ENCODE results near the gene ZNF526. TPM values are rescaled to one million over a fixed set of nuclear protein-coding genes. Genes with fewer than 3 reads are reported as not detected.

ZNF526 gene
- total and polyA plus RNA-seq, 2 experiments from 2014 or later = 8.8 to 9.2 TPM

DNA sequence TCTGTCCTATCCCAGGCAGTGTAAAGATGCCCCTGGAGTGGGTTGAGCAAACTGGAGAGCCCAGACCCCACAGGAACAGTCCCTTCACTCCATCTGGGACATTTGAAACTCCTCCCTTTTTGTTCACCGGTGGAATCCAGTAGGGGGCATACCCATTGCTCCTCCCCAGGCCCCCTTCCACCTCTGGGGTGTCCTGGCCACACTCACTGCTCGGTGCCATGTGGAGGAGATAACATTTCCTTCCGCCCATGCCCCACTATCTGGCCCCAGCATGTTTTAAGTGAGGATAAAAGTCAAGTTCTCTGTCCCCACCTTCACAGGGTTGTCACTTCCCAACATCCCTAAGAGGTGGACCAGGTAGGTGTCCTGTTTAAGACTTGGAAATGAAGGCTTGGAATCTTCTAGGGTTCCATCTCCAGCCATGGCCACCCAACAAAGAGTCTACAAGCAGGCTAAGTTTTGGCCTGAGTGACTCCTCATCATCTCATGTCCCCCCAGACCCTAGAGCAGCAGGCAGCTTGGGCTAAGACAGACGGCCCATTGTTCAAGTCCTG lies 9.3 kb downstream of the ZNF526 start:
- Histone ChIP-seq H3K9me3 (ENCODE audit: low read depth) (no peaks in the 10 kb centered on the region), H3K27me3 (no peaks in the 10 kb centered on the region), H3K4me1 (ENCODE audit: low read depth) (no peaks in the 10 kb centered on the region), H3K27ac (peak overlapping the region; percentile 25), H3K36me3 (peaks cover 38% of the 10 kb centered on the region), H3K4me3 (no peak overlapping the region)
- DNase-seq (ENCODE audit: low read depth in 1 of 2, low spot score in 1 of 2) = no peak
- no peak for TF ChIP-seq CTCF (IDR thresholded peaks at IDR 0.05; ENCODE audit: low read depth, low read length)

DNA sequence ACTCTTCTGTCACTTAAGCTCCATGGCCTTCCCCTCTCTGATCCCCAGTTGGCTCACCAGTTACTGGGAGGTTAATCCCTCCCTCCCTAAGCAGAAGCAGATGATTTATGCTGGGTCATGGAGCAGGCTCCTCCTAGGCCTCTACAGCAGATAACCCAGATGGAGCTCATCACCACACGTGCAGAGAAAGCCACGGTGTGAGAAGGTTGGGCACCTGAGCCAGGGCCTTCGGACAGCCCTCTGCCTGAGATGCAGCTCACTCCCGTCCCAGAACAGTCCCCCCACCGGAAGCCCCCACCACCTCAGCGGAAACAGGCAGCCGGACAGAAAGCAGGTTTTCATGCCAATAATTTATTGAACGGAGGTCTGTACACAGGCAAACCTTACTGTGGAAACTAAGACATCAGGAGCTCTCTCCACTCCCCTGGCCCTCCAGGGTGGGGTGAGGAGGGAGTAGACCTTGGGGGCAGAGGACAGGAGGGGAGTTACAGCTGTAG lies 9.8 kb downstream of the ZNF526 start:
- peak overlapping the region; percentile 25 for H3K27ac ChIP-seq
- H3K4me3 ChIP-seq = no peak overlapping the region
- DNase-seq (ENCODE audit: low read depth in 1 of 2, low spot score in 1 of 2) = no peak
- H3K36me3 ChIP-seq = peaks cover 42% of the 10 kb centered on the region
- no peaks in the 10 kb centered on the region for H3K4me1 ChIP-seq (ENCODE audit: low read depth)
- no peaks in the 10 kb centered on the region for H3K27me3 ChIP-seq
- TF ChIP-seq CTCF (IDR thresholded peaks at IDR 0.05; ENCODE audit: low read depth, low read length) = no peak
- H3K9me3 ChIP-seq (ENCODE audit: low read depth) = no peaks in the 10 kb centered on the region

GRCh38 chr19:42230571-42230970 lies 10.5 kb downstream of the ZNF526 start:
- H3K4me1 ChIP-seq (ENCODE audit: low read depth) = no peaks in the 10 kb centered on the region
- H3K27ac ChIP-seq = peak overlapping the region; percentile 39
- TF ChIP-seq CTCF (IDR thresholded peaks at IDR 0.05; ENCODE audit: low read depth, low read length) = no peak
- H3K9me3 ChIP-seq (ENCODE audit: low read depth) = no peaks in the 10 kb centered on the region
- DNase-seq (ENCODE audit: low read depth in 1 of 2, low spot score in 1 of 2) = no peak
- H3K36me3 ChIP-seq = peaks cover 46% of the 10 kb centered on the region
- H3K4me3 ChIP-seq = no peak overlapping the region
- no peaks in the 10 kb centered on the region for H3K27me3 ChIP-seq

DNA sequence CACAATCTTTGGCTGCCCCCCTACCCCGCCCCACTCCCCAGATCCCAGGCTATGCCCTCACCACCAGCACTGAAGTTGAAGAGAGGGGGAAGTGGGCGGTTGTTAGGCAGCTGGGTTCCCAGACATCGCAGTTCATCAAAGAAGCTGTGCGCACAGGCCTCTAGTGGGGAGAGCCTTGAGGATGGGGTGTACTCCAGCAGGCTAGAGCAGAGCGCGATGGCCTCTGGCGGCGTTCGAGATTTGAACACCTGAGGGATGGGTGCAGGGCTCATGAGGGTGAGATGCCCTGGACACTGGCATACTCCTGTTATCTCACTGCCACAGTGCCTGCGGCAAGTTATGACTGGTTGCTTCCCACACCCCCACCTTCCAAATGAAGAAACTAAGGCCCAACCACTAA lies 12.3 kb downstream of the ZNF526 start:
- Histone ChIP-seq H3K9me3 (ENCODE audit: low read depth) (no peaks in the 10 kb centered on the region), H3K27me3 (no peaks in the 10 kb centered on the region), H3K27ac (no peak overlapping the region), H3K4me1 (ENCODE audit: low read depth) (no peaks in the 10 kb centered on the region), H3K36me3 (peaks cover 47% of the 10 kb centered on the region), H3K4me3 (no peak overlapping the region)
- DNase-seq (ENCODE audit: low read depth in 1 of 2, low spot score in 1 of 2) = no peak
- no peak for TF ChIP-seq CTCF (IDR thresholded peaks at IDR 0.05; ENCODE audit: low read depth, low read length)

DNA sequence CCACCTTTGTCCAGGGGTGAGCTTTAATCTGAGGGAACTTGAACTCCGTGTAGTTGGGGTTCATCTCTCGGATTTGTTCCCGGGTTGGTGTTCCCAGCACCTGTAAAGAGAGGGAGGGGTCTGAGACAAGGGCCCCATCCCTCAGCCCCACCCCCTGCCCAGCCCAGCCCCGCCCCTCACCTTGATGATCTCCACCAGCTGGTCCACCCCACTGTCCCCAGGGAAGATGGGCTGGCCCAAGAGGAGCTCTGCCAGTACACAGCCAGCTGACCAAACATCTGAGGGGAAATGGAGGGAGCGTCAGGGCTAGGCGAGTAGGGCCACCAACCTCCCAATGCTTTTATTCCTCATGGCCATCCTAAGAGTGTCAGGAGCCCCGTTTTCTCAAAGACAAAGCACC lies 13.0 kb downstream of the ZNF526 start:
- Histone ChIP-seq H3K27me3 (no peaks in the 10 kb centered on the region), H3K27ac (no peak overlapping the region), H3K36me3 (peaks cover 47% of the 10 kb centered on the region), H3K4me1 (ENCODE audit: low read depth) (no peaks in the 10 kb centered on the region), H3K9me3 (ENCODE audit: low read depth) (no peaks in the 10 kb centered on the region), H3K4me3 (no peak overlapping the region)
- no peak for TF ChIP-seq CTCF (IDR thresholded peaks at IDR 0.05; ENCODE audit: low read depth, low read length)
- no peak for DNase-seq (ENCODE audit: low read depth in 1 of 2, low spot score in 1 of 2)
